Adrenal gland (tissue), 12 donors: Measurements from ENCODE around the gene GJC2. TPM values are rescaled to one million over a fixed set of nuclear protein-coding genes. Genes with fewer than 3 reads are reported as not detected.

ENCODE experiments used
- DNase-seq, 7 donors: peaks; one replicate each; pipeline ENCODE4 v3.0.0-alpha.2; 2019 to 2020
- H3K27ac ChIP-seq, 5 donors: fragments of 200-600 bp; sonication (generic) in 4 of 5; 1 replicate in 3 of 5; 2 replicates in 2 of 5; pipeline versions ENCODE4 v1.5.1 to v1.8.0; 2016 to 2020; ENCODE audit warnings: mild to moderate bottlenecking in 1 of 5
- H3K27me3 ChIP-seq: fragments of 200-600 bp; 2 replicates; pipeline ENCODE4 v1.8.0; 2021
- H3K36me3 ChIP-seq, 2 donors: fragments of 200-600 bp; replicated peaks in 1 of 2; 1 replicate in 1 of 2; 2 replicates in 1 of 2; pipeline versions ENCODE4 v1.5.1 to v1.8.0; 2018 to 2022
- H3K4me1 ChIP-seq, 2 donors: fragments of 200-600 bp; replicated peaks in 1 of 2; 1 replicate in 1 of 2; 2 replicates in 1 of 2; pipeline versions ENCODE4 v1.5.1 to v1.8.0; 2018 to 2021
- H3K4me3 ChIP-seq, 4 donors: fragments of 200-600 bp; sonication (generic) in 3 of 4; one replicate each; pipeline ENCODE4 v1.5.1; 2016 to 2018
- H3K9me3 ChIP-seq, 3 donors: fragments of 200-600 bp; sonication (generic) in 1 of 3; replicated peaks in 1 of 3; 1 replicate in 2 of 3; 2 replicates in 1 of 3; pipeline versions ENCODE4 v1.5.1 to v1.8.0; 2016 to 2021
- POLR2A ChIP-seq, 2 donors: fragments of 450-650 bp; IDR thresholded peaks; one replicate each; pipeline ENCODE4 v1.6.1; 2017; ENCODE audit warnings: antibody characterized with exemption in 2 of 2, mild to moderate bottlenecking in 2 of 2, moderate library complexity in 1 of 2
- WGBS, 4 donors: extraction: QIAGEN DNeasy Blood & Tissue Kit in 2 of 4; methylation state at CpG; one replicate each; pipeline versions ENCODE4 v1.1.5 to v1.1.7; 2013 to 2017; 5-methylcytosine and 5-hydroxymethylcytosine counted together
- intact Hi-C, 2 donors: fragments of 100-400 bp; cut with DNase I; formaldehyde crosslinking; loops; one replicate each; pipeline versions ENCODE4 v1.14.1 to v1.15.0; 2022 to 2023
- polyA plus RNA-seq, 3 donors: library from polyadenylated mRNA; stranded (reverse); fragments of 200-250 nt in 2 of 3; fragments of 350-450 nt in 1 of 3; fragmentation: Illumina TruSeq in 1 of 3; extraction: RNeasy Lipid Tissue Mini Kit (QIAGEN cat#74804) in 1 of 3; gene quantifications; one replicate each; pipeline ENCODE4 v1.2.3, GENCODE V29; 2013 to 2014
- total RNA-seq, 9 donors: library from RNA; depleted of rRNA in 4 of 9; stranded (reverse); fragments of >200 nt in 4 of 9; fragments of 120-200 nt in 1 of 9; fragmentation: NEBNext Ultra II Directional in 1 of 9; extraction: Animal tissue kit (Norgen Biotek cat#: 25700) in 1 of 9; gene quantifications; one replicate each; pipeline versions ENCODE4 v1.1.0 to v1.2.4, GENCODE V29; 2013 to 2023
- TF ChIP-seq, protein P1 (sequence below), 6 experiments: fragments of 450-650 bp in 4 of 6; fragments of 200-600 bp in 2 of 6; sonication (generic) in 1 of 6; IDR thresholded peaks; 1 replicate in 5 of 6; 2 replicates in 1 of 6; pipeline versions ENCODE4 v1.5.1 to v1.8.0; 2016 to 2021; ENCODE audit warnings: antibody characterized with exemption in 6 of 6, mild to moderate bottlenecking in 2 of 6, moderate library complexity in 1 of 6
- donor health status: healthy with polysubstance abuse.
- donor health status: Bipolar disorder and iron deficiency.
- donor health status: DM: yes; HTN: yes; CAD: no.
- donor health status: DM: no; HTN: no; CAD: no.
- donor health status: DM: no; HTN: no; CAD: no.
- donor health status: DM: yes; HTN: yes; CAD: no.

GJC2 gene
- total and polyA plus RNA-seq, 12 donors = 0.05 to 4.1 (median 1.3) TPM

DNA sequence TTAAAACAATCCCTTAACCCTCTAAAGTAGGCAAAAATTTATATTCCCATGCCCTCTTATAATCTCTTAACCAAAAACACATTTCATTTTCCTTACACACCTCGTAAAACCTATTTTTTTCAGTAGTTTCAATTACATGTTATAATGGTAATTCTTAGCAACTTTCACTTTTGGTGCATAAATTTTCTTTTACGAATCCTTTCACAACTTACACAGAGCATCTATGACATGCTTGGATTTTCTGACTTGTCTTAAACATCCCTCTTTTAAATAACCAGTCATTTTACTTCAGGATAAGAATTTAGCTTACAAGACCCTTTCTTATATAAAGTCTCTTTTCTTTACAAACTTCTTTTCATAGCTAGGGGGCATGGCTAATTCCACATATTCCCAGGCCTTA lies 31.7 kb upstream of the GJC2 start:
- DNase-seq = no peak
- 76 to 87% (median 86%) methylated on average over 2 of the region's 2 CpGs for WGBS, 4 donors
- H3K4me1 ChIP-seq = peaks cover 0 to 11% of the 10 kb centered on the region in 2 donors
- no peaks in the 10 kb centered on the region for H3K27me3 ChIP-seq
- no peaks in the 10 kb centered on the region for H3K9me3 ChIP-seq
- TF ChIP-seq POLR2A (IDR thresholded peaks at IDR 0.05) = no peak
- TF ChIP-seq, protein P1, sequence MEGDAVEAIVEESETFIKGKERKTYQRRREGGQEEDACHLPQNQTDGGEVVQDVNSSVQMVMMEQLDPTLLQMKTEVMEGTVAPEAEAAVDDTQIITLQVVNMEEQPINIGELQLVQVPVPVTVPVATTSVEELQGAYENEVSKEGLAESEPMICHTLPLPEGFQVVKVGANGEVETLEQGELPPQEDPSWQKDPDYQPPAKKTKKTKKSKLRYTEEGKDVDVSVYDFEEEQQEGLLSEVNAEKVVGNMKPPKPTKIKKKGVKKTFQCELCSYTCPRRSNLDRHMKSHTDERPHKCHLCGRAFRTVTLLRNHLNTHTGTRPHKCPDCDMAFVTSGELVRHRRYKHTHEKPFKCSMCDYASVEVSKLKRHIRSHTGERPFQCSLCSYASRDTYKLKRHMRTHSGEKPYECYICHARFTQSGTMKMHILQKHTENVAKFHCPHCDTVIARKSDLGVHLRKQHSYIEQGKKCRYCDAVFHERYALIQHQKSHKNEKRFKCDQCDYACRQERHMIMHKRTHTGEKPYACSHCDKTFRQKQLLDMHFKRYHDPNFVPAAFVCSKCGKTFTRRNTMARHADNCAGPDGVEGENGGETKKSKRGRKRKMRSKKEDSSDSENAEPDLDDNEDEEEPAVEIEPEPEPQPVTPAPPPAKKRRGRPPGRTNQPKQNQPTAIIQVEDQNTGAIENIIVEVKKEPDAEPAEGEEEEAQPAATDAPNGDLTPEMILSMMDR (IDR thresholded peaks at IDR 0.05) = no peak
- no peaks in the 10 kb centered on the region for H3K36me3 ChIP-seq
- intact Hi-C loops = no loop called here
- no peak overlapping the region for H3K4me3 ChIP-seq
- H3K27ac ChIP-seq = no peak overlapping the region

DNA sequence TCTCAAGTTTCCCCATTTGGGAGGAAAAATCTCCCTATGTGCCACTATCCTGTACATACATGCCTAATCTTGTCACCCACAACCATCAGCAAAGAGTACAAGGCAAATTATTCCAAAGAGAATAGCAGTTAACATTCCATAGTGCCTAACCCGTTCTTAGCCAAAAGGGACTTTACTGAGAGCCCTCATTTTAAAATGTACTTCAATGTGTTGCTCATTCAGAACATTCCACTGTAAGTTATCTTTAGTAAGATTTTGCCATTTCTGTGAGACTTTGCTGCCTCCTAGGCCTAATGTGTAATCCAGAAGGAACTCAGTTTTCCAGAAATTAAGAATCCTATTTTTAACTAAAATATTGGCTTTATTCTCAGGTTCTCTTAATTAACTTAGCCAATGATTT lies 29.4 kb upstream of the GJC2 start:
- no peak overlapping the region for H3K4me3 ChIP-seq
- TF ChIP-seq POLR2A (IDR thresholded peaks at IDR 0.05) = no peak
- TF ChIP-seq, protein P1 (IDR thresholded peaks at IDR 0.05) = no peak
- H3K27me3 ChIP-seq = no peaks in the 10 kb centered on the region
- no peaks in the 10 kb centered on the region for H3K36me3 ChIP-seq
- DNase-seq = no peak
- no peak overlapping the region for H3K27ac ChIP-seq
- no peaks in the 10 kb centered on the region for H3K4me1 ChIP-seq
- intact Hi-C loops = no loop called here
- H3K9me3 ChIP-seq = no peaks in the 10 kb centered on the region
- WGBS, 4 donors = 68 to 95% (median 84%) methylated on average over 1 of the region's 1 CpG

DNA sequence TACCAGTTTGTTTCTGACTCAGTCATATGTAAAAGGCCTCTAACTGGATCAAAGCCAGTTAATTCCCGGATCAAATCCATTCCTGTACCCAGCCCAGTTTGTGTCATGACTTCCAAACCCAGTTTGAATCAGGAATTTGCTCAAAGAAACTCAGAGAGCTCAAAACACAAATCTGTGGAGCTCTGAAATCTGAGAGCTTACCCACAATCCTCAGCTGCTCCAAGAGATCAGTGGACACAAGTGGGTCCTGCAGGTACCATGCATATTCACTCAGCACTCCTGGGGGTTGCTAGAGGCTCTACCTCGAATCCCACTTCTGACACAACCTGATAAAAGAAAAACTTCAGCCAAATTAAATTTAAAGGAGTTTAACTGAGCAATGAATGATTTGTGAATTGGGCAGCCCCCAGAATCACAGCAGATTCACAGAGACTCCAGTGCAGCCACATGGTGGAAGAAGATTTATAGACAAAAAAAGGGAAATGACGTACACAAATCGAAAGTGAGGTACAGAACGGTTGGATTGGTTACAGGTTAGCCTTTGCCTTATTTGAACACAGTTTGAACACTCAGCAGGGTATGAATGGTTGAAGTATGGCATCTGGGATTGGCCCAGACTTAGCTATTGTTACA lies 28.8 kb upstream of the GJC2 start:
- H3K27ac ChIP-seq = no peak overlapping the region
- DNase-seq = no peak
- no peaks in the 10 kb centered on the region for H3K4me1 ChIP-seq
- no peaks in the 10 kb centered on the region for H3K36me3 ChIP-seq
- H3K27me3 ChIP-seq = no peaks in the 10 kb centered on the region
- WGBS, 4 donors = 61 to 77% (median 65%) methylated on average over 5 of the region's 5 CpGs
- H3K4me3 ChIP-seq = no peak overlapping the region
- intact Hi-C loops = no loop called here
- TF ChIP-seq, protein P1 (IDR thresholded peaks at IDR 0.05) = no peak
- TF ChIP-seq POLR2A (IDR thresholded peaks at IDR 0.05) = no peak
- no peaks in the 10 kb centered on the region for H3K9me3 ChIP-seq

DNA sequence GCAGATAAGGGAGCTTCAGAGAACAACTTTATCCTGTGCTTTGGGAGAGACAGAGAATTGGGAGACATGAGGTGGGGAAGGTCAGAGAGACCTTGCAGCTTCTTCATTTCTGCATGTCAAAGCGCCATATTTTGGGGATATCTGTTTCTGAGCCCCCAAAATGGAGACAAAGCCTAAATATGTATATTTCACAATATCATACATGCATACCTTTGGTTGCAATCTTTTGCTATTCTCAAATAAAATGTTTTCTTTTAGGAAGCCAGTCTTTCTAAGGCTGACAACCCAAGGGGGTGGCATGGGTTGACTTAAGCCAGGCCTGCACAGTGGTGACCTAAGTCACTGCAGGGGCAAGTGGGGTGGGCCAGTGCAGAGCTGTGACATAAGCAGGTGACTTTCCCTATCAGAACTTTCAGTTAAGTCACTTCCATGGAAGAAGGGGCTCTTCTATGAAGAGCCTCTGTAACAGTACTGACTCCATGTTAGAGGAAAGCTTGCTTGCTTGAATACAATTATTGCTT lies 26.7 kb upstream of the GJC2 start:
- no peak overlapping the region for H3K4me3 ChIP-seq
- H3K4me1 ChIP-seq = no peaks in the 10 kb centered on the region
- 61 to 77% (median 72%) methylated on average over 1 of the region's 1 CpG for WGBS, 4 donors
- TF ChIP-seq, protein P1 (IDR thresholded peaks at IDR 0.05) = no peak
- TF ChIP-seq POLR2A (IDR thresholded peaks at IDR 0.05) = no peak
- H3K36me3 ChIP-seq = no peaks in the 10 kb centered on the region
- no peaks in the 10 kb centered on the region for H3K9me3 ChIP-seq
- DNase-seq = no peak
- intact Hi-C loops = no loop called here
- H3K27me3 ChIP-seq = no peaks in the 10 kb centered on the region
- H3K27ac ChIP-seq = no peak overlapping the region
